OCI-LY7 (cell line): Measurements from ENCODE around the gene PPP4R1. TPM values are rescaled to one million over a fixed set of nuclear protein-coding genes. Genes with fewer than 3 reads are reported as not detected.

Experiments
- BruUV-seq: library from RNA; stranded (reverse); fragments of 400-500 nt; replicated peaks from 2 replicates; lab custom pipeline; 2021; lab: Mats Ljungman, UMichigan
- CTCF ChIA-PET: fragments of 300-600 bp; sonication (Branson Sonifier 250); formaldehyde crosslinking; loops from one replicate; lab custom pipeline; 2022; ENCODE audit warnings: antibody characterized with exemption; ENCODE audit not compliant: unreplicated experiment; lab: Charles Lee
- POLR2A ChIA-PET: fragments of 300-600 bp; sonication (Branson Sonifier 250); formaldehyde crosslinking; loops from one replicate; lab custom pipeline; 2022; ENCODE audit warnings: antibody characterized with exemption; lab: Charles Lee
- DNase-seq: peaks from one replicate; pipeline ENCODE4 v3.0.0-alpha.2; 2015; ENCODE audit warnings: low spot score
- H2AFZ ChIP-seq: fragments of 200-600 bp; sonication (generic), shearing (Covaris generic); 2 replicates; pipeline ENCODE4 v1.6.1; 2014; ENCODE audit warnings: mild to moderate bottlenecking, antibody characterized with exemption, low read length, moderate library complexity
- H3K27ac ChIP-seq: fragments of 200-600 bp; sonication (generic); 2 replicates; pipeline ENCODE4 v1.5.1; 2014; ENCODE audit warnings: mixed run types, low read depth, mild to moderate bottlenecking, moderate library complexity, low read length, inconsistent platforms; ENCODE audit not compliant: poor library complexity, severe bottlenecking
- H3K36me3 ChIP-seq: fragments of 200-600 bp; sonication (generic); 2 replicates; pipeline ENCODE4 v1.6.1; 2014; ENCODE audit warnings: mild to moderate bottlenecking, antibody characterized with exemption, low read length, moderate library complexity, mixed read lengths; ENCODE audit not compliant: insufficient read depth
- H3K4me1 ChIP-seq: fragments of 200-600 bp; sonication (generic); 2 replicates; pipeline ENCODE4 v1.5.1; 2014; ENCODE audit warnings: mild to moderate bottlenecking, low read length; ENCODE audit not compliant: insufficient read depth, poor library complexity, severe bottlenecking
- H3K4me2 ChIP-seq: fragments of 200-600 bp; sonication (generic); 2 replicates; pipeline ENCODE4 v1.6.1; 2014; ENCODE audit warnings: mild to moderate bottlenecking, low read length
- H3K4me3 ChIP-seq: fragments of 200-600 bp; sonication (generic); 2 replicates; pipeline ENCODE4 v1.5.1; 2014; ENCODE audit warnings: mild to moderate bottlenecking, low read depth, low read length; ENCODE audit not compliant: poor library complexity, severe bottlenecking
- H3K79me2 ChIP-seq: fragments of 200-600 bp; sonication (generic); 2 replicates; pipeline ENCODE4 v1.6.1; 2016; ENCODE audit warnings: low read depth, mild to moderate bottlenecking, low read length, moderate library complexity, mixed read lengths; ENCODE audit not compliant: insufficient read depth
- H3K9me2 ChIP-seq: fragments of 200-600 bp; sonication (generic); 2 replicates; pipeline ENCODE4 v1.6.1; 2016; ENCODE audit warnings: mild to moderate bottlenecking, low read length, mixed read lengths; ENCODE audit not compliant: insufficient read depth
- H3K9me3 ChIP-seq: fragments of 200-600 bp; sonication (generic); 2 replicates; pipeline ENCODE4 v1.6.1; 2014; ENCODE audit warnings: mild to moderate bottlenecking, mixed run types, low read length, mixed read lengths
- H4K20me1 ChIP-seq: fragments of 200-600 bp; sonication (generic); 2 replicates; pipeline ENCODE4 v1.6.1; 2014; ENCODE audit warnings: mild to moderate bottlenecking, antibody characterized with exemption, low read length, moderate library complexity, mixed read lengths; ENCODE audit not compliant: insufficient read depth
- CTCF ChIP-seq: fragments of 200-600 bp; sonication (generic); conservative IDR thresholded peaks from 2 replicates; pipeline ENCODE4 v1.5.1; 2014; ENCODE audit warnings: mild to moderate bottlenecking, antibody characterized with exemption, low read length, moderate library complexity, mixed read lengths
- EZH2phosphoT487 ChIP-seq: fragments of 200-600 bp; sonication (generic); IDR thresholded peaks from 2 replicates; pipeline ENCODE4 v1.6.1; 2018; ENCODE audit warnings: low read depth, borderline replicate concordance, mild to moderate bottlenecking, mixed run types, antibody characterized with exemption, low read length, moderate library complexity, mixed read lengths
- intact Hi-C: fragments of 100-400 bp; cut with micrococcal nuclease; formaldehyde crosslinking; loops from one replicate; pipeline ENCODE4 v1.10.0; 2022; ENCODE audit not compliant: unreplicated experiment
- total RNA-seq, 2 experiments: library from RNA; depleted of rRNA in 1 of 2; stranded (reverse); fragments of >200 nt in 1 of 2; shearing (Covaris generic) in 1 of 2; gene quantifications; 2 replicates each; pipeline ENCODE4 v1.2.3, GENCODE V29; 2014 to 2022

PPP4R1 gene
- total RNA-seq, 2 experiments from 2014 or later: 64.9 to 72.4 TPM

DNA sequence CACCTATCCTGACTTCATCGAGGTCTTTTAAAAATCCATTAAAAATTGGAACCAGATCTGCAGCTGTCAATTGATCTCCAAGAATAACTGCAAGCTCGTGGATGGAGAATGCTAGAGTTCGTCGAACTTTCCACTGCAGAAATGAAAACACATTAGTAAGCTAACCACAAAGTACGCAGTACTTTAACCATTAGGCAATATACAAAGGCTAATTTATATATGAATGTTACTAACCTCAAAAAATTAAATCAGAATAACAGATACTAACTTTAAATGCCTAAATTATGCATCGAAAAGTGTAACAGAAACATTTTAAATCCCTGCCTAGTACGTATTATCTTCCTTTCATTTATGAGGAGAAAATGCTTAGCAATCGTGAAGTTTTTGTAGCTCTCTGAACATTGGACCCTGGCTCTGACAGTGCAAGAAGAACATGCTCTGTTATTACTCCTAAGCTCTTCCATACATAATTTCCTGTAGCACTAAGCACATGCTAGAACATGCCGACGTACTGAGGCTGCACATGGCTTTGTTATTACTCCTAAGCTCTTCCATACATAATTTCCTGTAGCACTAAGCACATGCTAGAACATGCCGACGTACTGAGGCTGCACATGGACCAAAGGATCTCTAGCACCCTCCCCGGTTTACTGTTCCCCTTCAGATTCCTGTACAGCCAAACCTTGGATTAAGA is 57.0 kb downstream of the PPP4R1 start:
- Histone ChIP-seq H2AFZ (no peak overlapping the region), H3K9me2 (no peaks in the 10 kb centered on the region), H3K4me3 (no peak overlapping the region), H3K79me2 (no peaks in the 10 kb centered on the region), H4K20me1 (no peaks in the 10 kb centered on the region), H3K27ac (no peak overlapping the region), H3K4me1 (no peaks in the 10 kb centered on the region), H3K4me2 (no peak overlapping the region), H3K9me3 (no peaks in the 10 kb centered on the region; the same call in 1 of the 2 replicates), H3K36me3 (peaks cover 77% of the 10 kb centered on the region)
- POLR2A ChIA-PET: interaction anchor here (0.6 kb wide), 1 partner anchor 48 kb away, joined by 3 read pairs; no protein-coding TSS in a partner anchor
- intact Hi-C loops: no loop called here
- CTCF ChIA-PET: no interaction called here
- DNase-seq: no peak
- TF ChIP-seq EZH2phosphoT487: no peak
- BruUV-seq: no TSS peak

- no peaks in the 10 kb centered on the region; the same call in 1 of the 2 replicates for H3K9me3 ChIP-seq
- H3K79me2 ChIP-seq: no peaks in the 10 kb centered on the region
- intact Hi-C loops: no loop called here
- no peak overlapping the region for H3K4me3 ChIP-seq
- no peak overlapping the region for H3K4me2 ChIP-seq
- ChIA-PET POLR2A (interaction anchor here (1.2 kb wide), 1 partner anchor 12 kb away, joined by 5 read pairs; no protein-coding TSS in a partner anchor), CTCF (no interaction called here)
- TF ChIP-seq EZH2phosphoT487 (no peak), CTCF (no peak)
- no peak for DNase-seq
- H3K27ac ChIP-seq: no peak overlapping the region
- H3K4me1 ChIP-seq: no peaks in the 10 kb centered on the region
- BruUV-seq: no TSS peak
- no peaks in the 10 kb centered on the region for H3K9me2 ChIP-seq
- peaks cover 92% of the 10 kb centered on the region for H3K36me3 ChIP-seq
- H4K20me1 ChIP-seq: no peaks in the 10 kb centered on the region
- no peak overlapping the region for H2AFZ ChIP-seq
Measured at GRCh38 chr18:9552616-9553015, 61.7 kb downstream of the PPP4R1 start.

DNA sequence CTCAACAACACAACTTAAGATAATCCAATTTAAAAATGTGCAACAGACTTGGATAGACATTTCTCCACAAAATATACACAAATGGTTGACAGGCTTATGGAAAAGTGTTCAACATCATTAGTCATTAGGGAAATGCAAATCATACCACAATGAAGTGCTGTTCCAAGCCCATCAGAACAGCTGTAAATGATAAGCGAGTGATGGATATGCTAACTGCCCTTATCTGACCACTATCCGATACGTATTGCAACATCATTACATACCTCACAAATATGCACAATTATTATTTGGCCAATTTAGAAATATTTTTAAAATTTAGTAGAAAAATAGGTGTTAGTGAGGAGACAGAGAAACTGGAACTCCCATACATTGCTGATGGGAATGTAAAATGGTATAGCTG is 62.2 kb downstream of the PPP4R1 start:
- intact Hi-C loops: no loop called here
- Histone ChIP-seq H3K4me2 (no peak overlapping the region), H2AFZ (no peak overlapping the region), H3K9me3 (no peaks in the 10 kb centered on the region; the same call in 1 of the 2 replicates), H3K79me2 (no peaks in the 10 kb centered on the region), H3K27ac (no peak overlapping the region), H3K4me3 (no peak overlapping the region), H4K20me1 (no peaks in the 10 kb centered on the region), H3K4me1 (no peaks in the 10 kb centered on the region), H3K9me2 (no peaks in the 10 kb centered on the region), H3K36me3 (peaks cover 92% of the 10 kb centered on the region)
- BruUV-seq: no TSS peak
- CTCF ChIA-PET: no interaction called here
- TF ChIP-seq CTCF (no peak), EZH2phosphoT487 (no peak)
- POLR2A ChIA-PET: no interaction called here
- no peak for DNase-seq
